PC-9 (cell line): ENCODE results near the gene THNSL1. TPM values are rescaled to one million over a fixed set of nuclear protein-coding genes. Genes with fewer than 3 reads are reported as not detected.

Experiments
- BruUV-seq: library from RNA; stranded (reverse); fragments of 400-500 nt; replicated peaks from 2 replicates; lab custom pipeline; 2021; lab: Mats Ljungman, UMichigan
- CTCF ChIA-PET: fragments of 300-600 bp; sonication (Branson Sonifier 250); formaldehyde crosslinking; loops from one replicate; lab custom pipeline; 2022; ENCODE audit warnings: antibody characterized with exemption; lab: Charles Lee
- POLR2A ChIA-PET: fragments of 300-600 bp; sonication (Branson Sonifier 250); formaldehyde crosslinking; loops from one replicate; lab custom pipeline; 2022; ENCODE audit warnings: antibody characterized with exemption; ENCODE audit not compliant: unreplicated experiment; lab: Charles Lee
- DNase-seq, 2 experiments: peaks; one replicate each; pipeline versions ENCODE4 v3.0.0 to v3.0.0-alpha.2; 2015 to 2022; ENCODE audit warnings: mixed read lengths in 1 of 2
- H2AFZ ChIP-seq: fragments of 200-600 bp; sonication (generic); 2 replicates; pipeline ENCODE4 v1.8.1; 2017; ENCODE audit warnings: antibody characterized with exemption
- H3F3A ChIP-seq: fragments of 200-600 bp; sonication (generic); 2 replicates; pipeline ENCODE4 v1.8.1; 2017; ENCODE audit warnings: antibody characterized with exemption, mild to moderate bottlenecking, low read depth; ENCODE audit not compliant: insufficient read depth
- H3K27ac ChIP-seq: fragments of 200-600 bp; sonication (generic); 2 replicates; pipeline ENCODE4 v1.6.1; 2016; ENCODE audit warnings: mixed run types
- H3K27me3 ChIP-seq: fragments of 200-600 bp; sonication (generic); 2 replicates; pipeline ENCODE4 v1.6.1; 2016; ENCODE audit warnings: low read depth, mixed run types; ENCODE audit not compliant: insufficient read depth
- H3K36me3 ChIP-seq: fragments of 200-600 bp; sonication (generic); 2 replicates; pipeline ENCODE4 v1.6.1; 2016; ENCODE audit warnings: low read depth, mixed run types
- H3K4me1 ChIP-seq: fragments of 200-600 bp; sonication (generic); replicated peaks from 2 replicates; pipeline ENCODE4 v1.6.1; 2016; ENCODE audit warnings: mixed run types; ENCODE audit not compliant: insufficient read depth
- H3K4me2 ChIP-seq: fragments of 200-600 bp; sonication (generic); 2 replicates; pipeline ENCODE4 v1.6.1; 2017; ENCODE audit warnings: mixed run types
- H3K4me3 ChIP-seq: fragments of 200-600 bp; sonication (generic); 2 replicates; pipeline ENCODE4 v1.6.1; 2016; ENCODE audit warnings: mixed run types
- H3K79me2 ChIP-seq: fragments of 200-600 bp; sonication (generic); 2 replicates; pipeline ENCODE4 v1.6.1; 2017; ENCODE audit warnings: low read depth, mixed run types
- H3K9me2 ChIP-seq: fragments of 200-600 bp; sonication (generic); 2 replicates; pipeline ENCODE4 v1.8.1; 2017; ENCODE audit warnings: mild to moderate bottlenecking; ENCODE audit not compliant: insufficient read depth
- H3K9me3 ChIP-seq: fragments of 200-600 bp; sonication (generic); 2 replicates; pipeline ENCODE4 v1.8.1; 2016; ENCODE audit warnings: low read depth; ENCODE audit not compliant: insufficient read depth
- H4K20me1 ChIP-seq: fragments of 200-600 bp; sonication (generic); 2 replicates; pipeline ENCODE4 v1.8.1; 2017; ENCODE audit not compliant: insufficient read depth
- CTCF ChIP-seq: fragments of 200-600 bp; sonication (generic); conservative IDR thresholded peaks from 2 replicates; pipeline ENCODE4 v1.6.1; 2017; ENCODE audit warnings: mixed run types, antibody characterized with exemption, mild to moderate bottlenecking, moderate library complexity
- EZH2 ChIP-seq: fragments of 200-600 bp; sonication (generic); IDR thresholded peaks from 2 replicates; pipeline ENCODE4 v1.8.0; 2017; ENCODE audit warnings: antibody characterized with exemption, low read depth
- intact Hi-C: fragments of 100-400 bp; cut with micrococcal nuclease; formaldehyde crosslinking; loops from one replicate; pipeline ENCODE4 v1.10.0; 2022; ENCODE audit not compliant: unreplicated experiment
- total RNA-seq: library from RNA; stranded (reverse); gene quantifications from 2 replicates; pipeline ENCODE4 v1.2.3, GENCODE V29; 2021

THNSL1 gene
- total RNA-seq, 1 experiment from 2014 or later = 6.8 TPM

- H3K4me3 ChIP-seq = no peak overlapping the region
- H3K4me1 ChIP-seq = no peaks in the 10 kb centered on the region
- H3K9me2 ChIP-seq = no peaks in the 10 kb centered on the region; the same call in 1 of the 2 replicates
- no peak overlapping the region for H2AFZ ChIP-seq
- H3K9me3 ChIP-seq = no peaks in the 10 kb centered on the region
- no peaks in the 10 kb centered on the region for H3F3A ChIP-seq
- no peaks in the 10 kb centered on the region for H3K27me3 ChIP-seq
- BruUV-seq = no TSS peak
- POLR2A ChIA-PET = no interaction called here
- TF ChIP-seq EZH2 = no peak
- no peak for TF ChIP-seq CTCF
- CTCF ChIA-PET = no interaction called here
- no peaks in the 10 kb centered on the region for H3K36me3 ChIP-seq
- no peaks in the 10 kb centered on the region for H3K79me2 ChIP-seq
- H3K27ac ChIP-seq = no peak overlapping the region
- no peak overlapping the region for H3K4me2 ChIP-seq
- H4K20me1 ChIP-seq = no peaks in the 10 kb centered on the region
- DNase-seq = no peak
- intact Hi-C loops = no loop called here
These were observed 33.9 kb upstream of the THNSL1 start for GRCh38 chr10:24982319-24983112.

GRCh38 chr10:24983130-24983529 is 33.3 kb upstream of the THNSL1 start:
- no peaks in the 10 kb centered on the region for H4K20me1 ChIP-seq
- no peaks in the 10 kb centered on the region for H3K36me3 ChIP-seq
- POLR2A ChIA-PET = no interaction called here
- no peaks in the 10 kb centered on the region for H3K9me3 ChIP-seq
- TF ChIP-seq CTCF = no peak
- TF ChIP-seq EZH2 = no peak
- H3K27ac ChIP-seq = no peak overlapping the region
- H2AFZ ChIP-seq = no peak overlapping the region
- intact Hi-C loops = no loop called here
- no peak overlapping the region for H3K4me3 ChIP-seq
- H3K4me1 ChIP-seq = no peaks in the 10 kb centered on the region
- no peaks in the 10 kb centered on the region for H3K27me3 ChIP-seq
- no peaks in the 10 kb centered on the region; the same call in 1 of the 2 replicates for H3K9me2 ChIP-seq
- no peaks in the 10 kb centered on the region for H3K79me2 ChIP-seq
- CTCF ChIA-PET = no interaction called here
- DNase-seq = no peak
- BruUV-seq = no TSS peak
- H3K4me2 ChIP-seq = no peak overlapping the region
- H3F3A ChIP-seq = no peaks in the 10 kb centered on the region

- Histone ChIP-seq H2AFZ (no peak overlapping the region), H3K4me2 (no peak overlapping the region), H3K27me3 (no peaks in the 10 kb centered on the region), H3K9me2 (no peaks in the 10 kb centered on the region; the same call in 1 of the 2 replicates), H4K20me1 (no peaks in the 10 kb centered on the region), H3K36me3 (no peaks in the 10 kb centered on the region), H3K27ac (no peak overlapping the region), H3K79me2 (no peaks in the 10 kb centered on the region), H3K4me3 (no peak overlapping the region), H3F3A (no peaks in the 10 kb centered on the region), H3K9me3 (no peaks in the 10 kb centered on the region), H3K4me1 (no peaks in the 10 kb centered on the region)
- CTCF ChIA-PET = no interaction called here
- no peak for DNase-seq
- no TSS peak for BruUV-seq
- TF ChIP-seq EZH2 = no peak
- no peak for TF ChIP-seq CTCF
- POLR2A ChIA-PET = interaction anchor here (0.6 kb wide), 1 partner anchor 699 kb away, joined by 3 read pairs; no protein-coding TSS in a partner anchor
- intact Hi-C loops = no loop called here
These were observed 32.5 kb upstream of the THNSL1 start for GRCh38 chr10:24983946-24984345.
